Stimulated activated CD4-positive, alpha-beta T cell treated with anti-CD3 and anti-CD28 coated beads, Interleukin-4, amount 100 ng/mL, for 24 hours (primary cell): ENCODE data around the gene GIT2.

ENCODE experiments used
- DNase-seq: peaks from one replicate; pipeline ENCODE4 v3.0.0-alpha.2; 2020

GIT2 gene

GRCh38 chr12:109972821-109973220 lies 23.3 kb downstream of the GIT2 start:
- no peak for DNase-seq

GRCh38 chr12:109968801-109969200 lies 27.4 kb downstream of the GIT2 start:
- no peak for DNase-seq

GRCh38 chr12:109968032-109968420 lies 28.1 kb downstream of the GIT2 start:
- DNase-seq, result no peak

- DNase-seq, result no peak
These were observed 28.7 kb downstream of the GIT2 start for GRCh38 chr12:109967383-109968031.

GRCh38 chr12:109966546-109966945 lies 29.6 kb downstream of the GIT2 start:
- no peak for DNase-seq

- DNase-seq, result no peak
These were observed 32.3 kb downstream of the GIT2 start for GRCh38 chr12:109963743-109964429.

- DNase-seq, result no peak
These were observed 32.8 kb downstream of the GIT2 start for GRCh38 chr12:109963330-109963729.

GRCh38 chr12:109962398-109962797 lies 33.8 kb downstream of the GIT2 start:
- no peak for DNase-seq

GRCh38 chr12:109961612-109962011 lies 34.6 kb downstream of the GIT2 start:
- no peak for DNase-seq

GRCh38 chr12:109961201-109961600 lies 35.0 kb downstream of the GIT2 start:
- no peak for DNase-seq

GRCh38 chr12:109959411-109960093 lies 36.6 kb downstream of the GIT2 start:
- DNase-seq, result no peak

GRCh38 chr12:109958374-109958773 lies 37.8 kb downstream of the GIT2 start:
- no peak for DNase-seq

GRCh38 chr12:109953656-109954055 lies 42.5 kb downstream of the GIT2 start:
- no peak for DNase-seq

GRCh38 chr12:109952873-109953272 lies 43.3 kb downstream of the GIT2 start:
- DNase-seq, result no peak

GRCh38 chr12:109952160-109952858 lies 43.9 kb downstream of the GIT2 start:
- no peak for DNase-seq

- DNase-seq, result no peak
These were observed 44.4 kb downstream of the GIT2 start for GRCh38 chr12:109951751-109952150.

- no peak for DNase-seq
These were observed 45.0 kb downstream of the GIT2 start for GRCh38 chr12:109951136-109951535.

GRCh38 chr12:109950625-109951024 lies 45.5 kb downstream of the GIT2 start:
- DNase-seq, result no peak

GRCh38 chr12:109949089-109949488 lies 47.1 kb downstream of the GIT2 start:
- no peak for DNase-seq

- DNase-seq, result no peak
These were observed 47.8 kb downstream of the GIT2 start for GRCh38 chr12:109948368-109948767.

- DNase-seq, result no peak
These were observed 48.6 kb downstream of the GIT2 start for GRCh38 chr12:109947521-109947920.

GRCh38 chr12:109946913-109947312 lies 49.3 kb downstream of the GIT2 start:
- DNase-seq, result no peak

- DNase-seq, result no peak
These were observed 49.7 kb downstream of the GIT2 start for GRCh38 chr12:109946505-109946904.
